Gastrocnemius medialis (tissue), 4 donors: ENCODE results near the gene BRF1. TPM values are rescaled to one million over a fixed set of nuclear protein-coding genes. Genes with fewer than 3 reads are reported as not detected.
"Not testable (repeated sequence)": the region's sequence is repeated elsewhere in the genome, so short reads cannot be mapped to it uniquely, and the experiment has no call there.

ENCODE experiments used
- ATAC-seq, 2 donors: fragments of 150-250 bp; one replicate each; pipeline ENCODE4 v1.9.1; 2016
- DNase-seq, 2 donors: peaks; one replicate each; pipeline ENCODE4 v3.0.0-alpha.2; 2019
- H3K27ac ChIP-seq, 4 donors: fragments of 200-600 bp; sonication (generic); 1 replicate in 1 of 4; 2 replicates in 3 of 4; pipeline ENCODE4 v1.5.1; 2016 to 2018; ENCODE audit warnings: mild to moderate bottlenecking in 2 of 4, moderate library complexity in 1 of 4
- H3K27me3 ChIP-seq, 3 donors: fragments of 200-600 bp; sonication (generic) in 2 of 3; 1 replicate in 1 of 3; 2 replicates in 2 of 3; pipeline versions ENCODE4 v1.5.1 to v1.6.0; 2016 to 2019; ENCODE audit warnings: mild to moderate bottlenecking in 1 of 3, moderate library complexity in 1 of 3
- H3K36me3 ChIP-seq, 2 donors: fragments of 200-600 bp; sonication (generic) in 1 of 2; one replicate each; pipeline ENCODE4 v1.5.1; 2017 to 2018
- H3K4me1 ChIP-seq, 2 donors: fragments of 200-600 bp; sonication (generic) in 1 of 2; one replicate each; pipeline ENCODE4 v1.5.1; 2016 to 2017; ENCODE audit warnings: mild to moderate bottlenecking in 2 of 2
- H3K4me3 ChIP-seq, 4 donors: fragments of 200-600 bp; sonication (generic) in 3 of 4; 1 replicate in 1 of 4; 2 replicates in 3 of 4; pipeline ENCODE4 v1.5.1; 2016 to 2019; ENCODE audit warnings: mild to moderate bottlenecking in 2 of 4
- H3K9me3 ChIP-seq, 3 donors: fragments of 200-600 bp; sonication (generic) in 2 of 3; 1 replicate in 1 of 3; 2 replicates in 2 of 3; pipeline ENCODE4 v1.5.1; 2016 to 2019
- CTCF ChIP-seq, 5 experiments: fragments of 450-650 bp in 3 of 5; fragments of 200-600 bp in 2 of 5; sonication (generic) in 2 of 5; IDR thresholded peaks in 4 of 5; conservative IDR thresholded peaks in 1 of 5; 1 replicate in 4 of 5; 2 replicates in 1 of 5; pipeline ENCODE4 v1.5.1; 2016 to 2019; ENCODE audit warnings: antibody characterized with exemption in 5 of 5, mild to moderate bottlenecking in 3 of 5, moderate library complexity in 3 of 5
- POLR2A ChIP-seq, 2 donors: fragments of 450-650 bp; IDR thresholded peaks; one replicate each; pipeline ENCODE4 v1.6.1; 2017; ENCODE audit warnings: antibody characterized with exemption in 2 of 2, mild to moderate bottlenecking in 2 of 2, moderate library complexity in 2 of 2
- in situ Hi-C, 4 donors: fragments of 200-750 bp; cut with MboI; loops; one replicate each; pipeline versions ENCODE4 v1.15.0 to v1.8.0; 2017; ENCODE audit warnings: low sequenced_read_pairs in 4 of 4
- intact Hi-C: fragments of 100-400 bp; cut with DNase I; formaldehyde crosslinking; loops from one replicate; pipeline ENCODE4 v1.15.1; 2023; ENCODE audit warnings: low total_unique reads
- total RNA-seq, 4 donors: library from RNA; depleted of rRNA; stranded (reverse); fragments of >200 nt; gene quantifications; one replicate each; pipeline versions ENCODE4 v1.1.0 to v1.2.3, GENCODE V29; 2016

Gene BRF1
- total RNA-seq, 4 donors from 2014 or later = 19.5 to 27.4 (median 21.4) TPM

- Histone ChIP-seq H3K27me3 (no peaks in the 10 kb centered on the region), H3K9me3 (no peaks in the 10 kb centered on the region), H3K27ac (no peak overlapping the region), H3K4me3 (no peak overlapping the region), H3K4me1 (no peaks in the 10 kb centered on the region), H3K36me3 (no peaks in the 10 kb centered on the region)
- ATAC-seq = no peak
- intact Hi-C loops = loop anchor here (10.0 kb wide), 1 partner anchor 109 kb away; the partner anchor contains the start of gene MTA1
- no peak for TF ChIP-seq CTCF (IDR thresholded peaks at IDR 0.05 in 4 of 5, conservative IDR thresholded peaks at IDR 0.05 in 1 of 5)
- TF ChIP-seq POLR2A (IDR thresholded peaks at IDR 0.05) = no peak
- DNase-seq = no peak
- in situ Hi-C loops = no loop called here
Observed at GRCh38 chr14:105305345-105305744, 4.5 kb upstream of the BRF1 start.

DNA sequence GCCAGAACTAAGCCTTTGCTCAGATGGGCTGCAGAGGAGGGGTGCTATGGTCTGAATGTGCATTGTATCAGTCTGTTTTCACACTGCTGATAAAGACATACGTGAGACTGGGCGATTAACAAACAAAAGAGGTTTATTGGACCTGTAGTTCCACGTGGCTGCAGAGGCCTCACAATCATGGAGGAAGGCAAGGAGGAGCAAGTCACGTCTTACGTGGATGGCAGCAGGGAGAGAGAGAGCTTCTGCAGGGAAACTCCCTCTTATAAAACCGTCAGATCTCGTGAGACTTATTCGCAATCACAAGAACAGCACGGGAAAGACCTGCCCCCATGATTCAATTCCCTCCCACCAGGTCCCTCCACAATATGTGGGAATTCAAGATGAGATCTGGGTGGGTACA is 3.8 kb upstream of the BRF1 start:
- Histone ChIP-seq H3K4me1 (peaks cover 4 to 5% of the 10 kb centered on the region in 2 donors), H3K4me3 (no peak overlapping the region), H3K9me3 (no peaks in the 10 kb centered on the region), H3K27ac (no peak overlapping the region), H3K36me3 (no peaks in the 10 kb centered on the region), H3K27me3 (no peaks in the 10 kb centered on the region)
- intact Hi-C loops = loop anchor here (10.0 kb wide), 1 partner anchor 110 kb away; the partner anchor contains the start of gene MTA1
- TF ChIP-seq CTCF (IDR thresholded peaks at IDR 0.05 in 4 of 5, conservative IDR thresholded peaks at IDR 0.05 in 1 of 5) (no peak), POLR2A (IDR thresholded peaks at IDR 0.05) (no peak)
- DNase-seq (no peak), ATAC-seq (no peak)
- in situ Hi-C loops = no loop called here

DNA sequence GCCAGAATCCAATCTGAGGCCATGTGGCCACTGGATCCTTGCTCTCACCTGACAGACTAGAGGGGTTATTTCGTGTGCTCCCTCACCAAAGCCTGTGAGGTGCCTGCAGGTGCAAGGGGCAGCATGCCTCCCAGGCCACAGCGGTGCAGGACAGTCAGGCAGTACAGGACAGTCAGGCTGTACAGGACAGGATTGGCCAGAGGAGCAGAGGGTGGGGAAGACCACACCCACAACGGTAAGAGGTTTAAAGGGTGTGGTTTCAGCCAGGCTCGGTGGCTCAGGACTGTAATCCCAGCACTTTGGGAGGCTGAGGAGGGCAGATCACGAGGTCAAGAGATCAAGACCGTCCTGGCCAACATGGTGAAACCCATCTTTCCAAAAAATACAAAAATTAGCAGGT is 3.1 kb upstream of the BRF1 start:
- Histone ChIP-seq H3K27ac (no peak overlapping the region), H3K4me1 (peaks cover 10 to 11% of the 10 kb centered on the region in 2 donors), H3K36me3 (no peaks in the 10 kb centered on the region), H3K9me3 (no peaks in the 10 kb centered on the region), H3K4me3 (no peak overlapping the region), H3K27me3 (no peaks in the 10 kb centered on the region)
- ATAC-seq = no peak
- intact Hi-C loops = loop anchor here (10.0 kb wide), 1 partner anchor 111 kb away; the partner anchor contains the start of gene MTA1
- in situ Hi-C loops = no loop called here
- DNase-seq = no peak
- TF ChIP-seq CTCF (IDR thresholded peaks at IDR 0.05 in 4 of 5, conservative IDR thresholded peaks at IDR 0.05 in 1 of 5) (no peak), POLR2A (IDR thresholded peaks at IDR 0.05) (no peak)

DNA sequence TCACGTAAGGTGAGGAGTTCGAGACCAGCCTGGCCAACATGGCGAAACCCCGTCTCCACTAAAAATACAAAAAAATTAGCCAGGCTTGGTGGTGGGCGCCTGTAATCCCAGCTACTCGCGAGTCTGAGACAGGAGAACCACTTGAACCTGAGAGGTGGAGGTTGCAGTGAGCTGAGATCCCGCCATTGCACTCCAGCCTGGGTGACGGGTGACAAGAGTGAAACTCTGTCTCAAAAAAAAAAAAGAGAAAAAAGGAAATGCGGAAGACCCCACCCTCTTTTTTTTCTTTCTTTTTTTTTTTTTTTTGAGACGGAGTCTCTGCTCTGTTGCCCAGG is 1.1 kb upstream of the BRF1 start:
- H3K36me3 ChIP-seq, H3K27me3 ChIP-seq, DNase-seq, ATAC-seq, in situ Hi-C loops, H3K9me3 ChIP-seq: not testable (repeated sequence)
- peaks cover 12 to 14% of the 10 kb centered on the region in 2 donors for H3K4me1 ChIP-seq
- intact Hi-C loops = loop anchor here (1.0 to 10.0 kb wide), 5 partner anchors 12 to 317 kb away; partner anchors contain the start of genes CLBA1, MTA1 and PACS2
- peak overlapping the region; percentile 90 to 99 (median 94) for H3K27ac ChIP-seq
- peak overlapping the region; percentile 69 to 97 (median 75) for H3K4me3 ChIP-seq

- H3K27ac ChIP-seq = peak overlapping the region; percentile 90 to 99 (median 94)
- ATAC-seq (peak; percentile 91 to 94), DNase-seq (peak; percentile 96 to 97)
- H3K4me1 ChIP-seq = peaks cover 12 to 14% of the 10 kb centered on the region in 2 donors
- H3K4me3 ChIP-seq = peak overlapping the region; percentile 69 to 97 (median 75)
- H3K27me3 ChIP-seq = no peaks in the 10 kb centered on the region
- H3K36me3 ChIP-seq = no peaks in the 10 kb centered on the region
- in situ Hi-C loops (no loop called here), intact Hi-C loops (loop anchor here (1.0 to 10.0 kb wide), 5 partner anchors 13 to 316 kb away; partner anchors contain the start of genes CLBA1, MTA1 and PACS2)
- no peaks in the 10 kb centered on the region for H3K9me3 ChIP-seq
- peak; percentile 49 to 52 for TF ChIP-seq POLR2A (IDR thresholded peaks at IDR 0.05)
- TF ChIP-seq CTCF (IDR thresholded peaks at IDR 0.05 in 4 of 5, conservative IDR thresholded peaks at IDR 0.05 in 1 of 5) = no peak
Observed at GRCh38 chr14:105301103-105301914, 508 bp upstream of the BRF1 start.
